Measurements from ENCODE around the gene REN. TPM values are rescaled to one million over a fixed set of nuclear protein-coding genes. Genes with fewer than 3 reads are reported as not detected.
A peak's percentile ranks its signal among the peaks of the same experiment; 100 is the strongest.

Gene REN
- not detected in 2 replicates for total RNA-seq

- Mint-ChIP-seq H3K27ac (no peak within 1 kb of the TSS), H3K27me3 (ENCODE audit: insufficient read depth) (peaks cover 2% of the 10 kb centered on the region), H3K4me1 (ENCODE audit: low read depth) (no peaks in the 10 kb centered on the region), H3K4me3 (no peak within 1 kb of the TSS), H3K9me3 (peaks cover 35% of the 10 kb centered on the region), H3K36me3 (ENCODE audit: low read depth) (peaks cover 2% of the 10 kb centered on the region)
- no peak for DNase-seq (ENCODE audit: low spot score)
- intact Hi-C loops (cut with micrococcal nuclease): no loop called here
Measured at GRCh38 chr1:204166219-204166618, at the start of gene REN. Gene REN, minus strand, starts transcription at chr1:204166337. Its CDS starts 44 bp downstream, at chr1:204166293.

DNA sequence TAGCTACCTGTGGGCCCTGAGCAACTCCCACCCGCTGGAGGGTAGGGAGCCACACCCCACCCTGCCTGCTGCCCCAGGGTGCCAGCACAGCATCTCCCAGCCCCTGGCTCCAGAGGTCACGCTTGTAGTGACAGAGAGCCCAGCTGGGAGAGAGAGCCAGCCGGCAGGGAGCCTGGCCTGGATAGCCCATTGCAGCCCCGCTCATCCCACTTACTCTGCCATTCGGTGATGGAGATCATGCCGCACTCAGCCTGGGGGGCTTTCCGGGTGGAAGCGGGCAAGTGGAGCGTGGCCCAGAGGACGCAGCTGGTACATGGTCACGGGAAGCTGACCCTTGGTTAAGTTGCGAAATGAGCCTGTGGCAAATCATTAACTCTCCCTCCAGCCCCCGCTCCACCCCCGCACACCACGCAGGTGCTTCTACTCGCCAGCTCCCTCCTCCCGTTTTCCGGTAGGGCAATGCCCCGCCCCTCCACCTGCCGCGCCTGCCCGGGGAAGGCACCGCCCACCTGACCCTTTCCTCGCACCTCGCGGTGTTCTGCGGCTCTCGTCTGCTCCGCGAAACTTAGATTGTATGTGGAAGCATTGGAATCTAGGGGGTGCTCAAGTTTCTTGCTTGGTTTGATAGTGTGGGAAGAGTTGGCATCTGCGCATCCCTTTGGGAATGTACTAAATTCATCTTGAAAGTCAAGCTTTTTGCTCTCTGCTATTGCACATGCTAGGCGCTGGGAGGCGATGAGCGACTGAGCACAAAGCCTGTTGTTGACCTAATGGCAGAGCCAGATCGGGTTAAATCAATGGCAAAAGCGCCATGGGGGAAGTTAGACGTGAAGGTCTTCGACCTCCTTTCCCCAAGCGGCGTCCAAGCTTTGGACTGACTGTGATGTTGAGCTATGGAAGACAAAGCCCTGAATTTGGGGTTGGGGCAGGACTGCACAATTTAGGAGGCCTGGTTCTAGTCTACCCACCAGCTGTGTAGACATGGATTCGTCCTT lies 47.8 kb upstream of the REN start, which contains the start of gene GOLT1A:
Gene GOLT1A, minus strand, starts transcription at position 321 of the 995 bp plus-strand sequence. Its CDS starts 82 bp downstream, at position 239.
- Mint-ChIP-seq H3K4me3 (peak within 1 kb of the TSS; percentile 59), H3K36me3 (ENCODE audit: low read depth) (no peaks in the 10 kb centered on the region), H3K9me3 (no peaks in the 10 kb centered on the region), H3K27ac (peak within 1 kb of the TSS; percentile 3), H3K4me1 (ENCODE audit: low read depth) (peaks cover 5% of the 10 kb centered on the region), H3K27me3 (ENCODE audit: insufficient read depth) (peaks cover 7% of the 10 kb centered on the region)
- intact Hi-C loops (cut with micrococcal nuclease): loop anchor here (1.0 kb wide), 1 partner anchor 149 kb away; no protein-coding TSS in a partner anchor
- DNase-seq (ENCODE audit: low spot score): peak; percentile 10

DNA sequence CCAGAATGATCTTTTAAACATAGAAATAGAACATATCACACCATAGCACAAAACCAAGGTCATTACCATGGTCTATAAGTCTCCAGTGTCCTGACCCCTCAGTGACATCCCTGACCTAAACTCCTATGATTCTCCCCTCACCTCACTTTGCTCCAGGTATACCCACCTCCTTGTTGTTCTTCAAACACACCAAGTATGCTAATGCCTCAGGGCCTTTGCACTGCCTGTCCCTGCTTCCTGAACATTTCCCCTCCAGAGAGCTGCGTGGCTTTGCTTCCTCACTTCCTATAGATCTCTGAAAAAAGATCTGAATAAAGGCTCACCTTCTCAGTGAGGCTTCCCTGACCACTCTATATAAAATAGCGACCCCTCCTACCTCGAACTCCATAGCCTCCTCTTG lies 46.6 kb upstream of the REN start:
- intact Hi-C loops (cut with micrococcal nuclease): no loop called here
- H3K27ac Mint-ChIP-seq: no peak overlapping the region
- no peaks in the 10 kb centered on the region for H3K36me3 Mint-ChIP-seq (ENCODE audit: low read depth)
- DNase-seq (ENCODE audit: low spot score): no peak
- peaks cover 14% of the 10 kb centered on the region for H3K27me3 Mint-ChIP-seq (ENCODE audit: insufficient read depth)
- peaks cover 5% of the 10 kb centered on the region for H3K4me1 Mint-ChIP-seq (ENCODE audit: low read depth)
- H3K4me3 Mint-ChIP-seq: no peak overlapping the region
- no peaks in the 10 kb centered on the region for H3K9me3 Mint-ChIP-seq

- Mint-ChIP-seq H3K9me3 (no peaks in the 10 kb centered on the region), H3K27me3 (ENCODE audit: insufficient read depth) (peaks cover 26% of the 10 kb centered on the region), H3K4me3 (no peak overlapping the region), H3K4me1 (ENCODE audit: low read depth) (peaks cover 10% of the 10 kb centered on the region), H3K36me3 (ENCODE audit: low read depth) (no peaks in the 10 kb centered on the region), H3K27ac (no peak overlapping the region)
- no peak for DNase-seq (ENCODE audit: low spot score)
- intact Hi-C loops (cut with micrococcal nuclease): no loop called here
Measured at GRCh38 chr1:204211046-204211445, 44.9 kb upstream of the REN start.

- H3K27ac Mint-ChIP-seq: no peak overlapping the region
- no peaks in the 10 kb centered on the region for H3K36me3 Mint-ChIP-seq (ENCODE audit: low read depth)
- no peaks in the 10 kb centered on the region for H3K9me3 Mint-ChIP-seq
- intact Hi-C loops (cut with micrococcal nuclease): loop anchor here (1.0 kb wide), 3 partner anchors 45 to 346 kb away; partner anchors contain the start of gene SNRPE
- H3K4me3 Mint-ChIP-seq: no peak overlapping the region
- H3K4me1 Mint-ChIP-seq (ENCODE audit: low read depth): peaks cover 5% of the 10 kb centered on the region
- peak; percentile 51 for DNase-seq (ENCODE audit: low spot score)
- H3K27me3 Mint-ChIP-seq (ENCODE audit: insufficient read depth): peaks cover 41% of the 10 kb centered on the region
Measured at GRCh38 chr1:204207136-204207616, 41.0 kb upstream of the REN start.

DNA sequence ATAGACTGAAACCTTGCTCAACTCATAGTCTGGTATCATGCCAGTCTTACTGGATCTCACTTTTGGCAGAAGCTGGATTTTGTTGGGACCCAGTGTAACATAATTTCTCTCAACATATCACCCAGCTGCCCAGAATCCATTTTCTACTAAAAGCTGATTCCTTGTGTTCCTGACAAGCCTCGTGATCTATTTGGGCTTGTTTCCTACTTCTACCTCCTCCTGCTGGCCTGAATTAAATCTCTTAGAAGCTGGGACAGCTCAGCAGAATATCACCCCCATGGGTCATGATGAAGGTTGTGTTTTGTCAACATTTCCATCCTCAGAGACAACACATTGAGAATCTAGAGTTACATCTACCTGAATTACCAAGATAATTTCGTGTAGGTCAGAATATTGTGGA lies 40.0 kb upstream of the REN start:
- Mint-ChIP-seq H3K4me1 (ENCODE audit: low read depth) (peaks cover 5% of the 10 kb centered on the region), H3K27me3 (ENCODE audit: insufficient read depth) (peaks cover 41% of the 10 kb centered on the region), H3K4me3 (no peak overlapping the region), H3K9me3 (no peaks in the 10 kb centered on the region), H3K36me3 (ENCODE audit: low read depth) (no peaks in the 10 kb centered on the region), H3K27ac (no peak overlapping the region)
- no peak for DNase-seq (ENCODE audit: low spot score)
- intact Hi-C loops (cut with micrococcal nuclease): no loop called here

- Mint-ChIP-seq H3K27me3 (ENCODE audit: insufficient read depth) (peaks cover 41% of the 10 kb centered on the region), H3K9me3 (no peaks in the 10 kb centered on the region)
- intact Hi-C loops (cut with micrococcal nuclease): no loop called here
Measured at GRCh38 chr1:204205486-204205885, 39.3 kb upstream of the REN start.

GRCh38 chr1:204204944-204205343 lies 38.8 kb upstream of the REN start:
- H3K36me3 Mint-ChIP-seq (ENCODE audit: low read depth): no peaks in the 10 kb centered on the region
- no peak overlapping the region for H3K27ac Mint-ChIP-seq
- H3K27me3 Mint-ChIP-seq (ENCODE audit: insufficient read depth): peaks cover 41% of the 10 kb centered on the region
- DNase-seq (ENCODE audit: low spot score): no peak
- H3K4me1 Mint-ChIP-seq (ENCODE audit: low read depth): peaks cover 5% of the 10 kb centered on the region
- intact Hi-C loops (cut with micrococcal nuclease): no loop called here
- H3K4me3 Mint-ChIP-seq: no peak overlapping the region
- H3K9me3 Mint-ChIP-seq: no peaks in the 10 kb centered on the region

More at GRCh38 chr1:204205486-204205885, 39.3 kb upstream of the REN start:
- no peak for DNase-seq (ENCODE audit: low spot score)
- no peak overlapping the region for H3K27ac Mint-ChIP-seq
- no peak overlapping the region for H3K4me3 Mint-ChIP-seq
- H3K4me1 Mint-ChIP-seq (ENCODE audit: low read depth): peaks cover 5% of the 10 kb centered on the region
- no peaks in the 10 kb centered on the region for H3K36me3 Mint-ChIP-seq (ENCODE audit: low read depth)

- Mint-ChIP-seq H3K4me3 (no peak overlapping the region), H3K27ac (no peak overlapping the region), H3K36me3 (ENCODE audit: low read depth) (no peaks in the 10 kb centered on the region), H3K4me1 (ENCODE audit: low read depth) (peaks cover 5% of the 10 kb centered on the region), H3K9me3 (no peaks in the 10 kb centered on the region), H3K27me3 (ENCODE audit: insufficient read depth) (peaks cover 37% of the 10 kb centered on the region)
- intact Hi-C loops (cut with micrococcal nuclease): no loop called here
- DNase-seq (ENCODE audit: low spot score): no peak
Measured at GRCh38 chr1:204203206-204203767, 37.1 kb upstream of the REN start.

DNA sequence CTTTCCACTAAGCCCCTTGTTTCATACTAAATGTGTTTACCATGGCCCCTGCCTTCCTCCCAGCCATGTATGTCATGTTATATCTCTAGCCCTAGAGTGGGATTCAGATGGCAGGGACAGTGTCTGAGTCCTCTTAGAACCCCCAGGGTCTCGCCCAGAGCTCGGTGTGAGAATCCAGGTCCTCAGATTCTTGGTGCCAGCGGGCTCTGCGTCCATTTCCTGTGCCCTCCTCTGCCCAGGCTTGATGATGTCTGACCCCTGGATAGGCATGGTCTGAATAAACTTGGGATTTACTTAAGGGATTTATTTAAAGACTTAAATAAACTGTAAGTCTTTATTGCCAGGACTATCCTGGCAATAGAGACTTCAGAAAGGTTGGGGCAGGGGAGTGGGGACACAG lies 36.3 kb upstream of the REN start:
- intact Hi-C loops (cut with micrococcal nuclease): no loop called here
- Mint-ChIP-seq H3K9me3 (no peaks in the 10 kb centered on the region), H3K27me3 (ENCODE audit: insufficient read depth) (peaks cover 31% of the 10 kb centered on the region), H3K27ac (no peak overlapping the region), H3K4me1 (ENCODE audit: low read depth) (peaks cover 5% of the 10 kb centered on the region), H3K36me3 (ENCODE audit: low read depth) (no peaks in the 10 kb centered on the region), H3K4me3 (no peak overlapping the region)
- no peak for DNase-seq (ENCODE audit: low spot score)

GRCh38 chr1:204201348-204202040 lies 35.4 kb upstream of the REN start:
- no peak overlapping the region for H3K27ac Mint-ChIP-seq
- intact Hi-C loops (cut with micrococcal nuclease): no loop called here
- no peaks in the 10 kb centered on the region for H3K36me3 Mint-ChIP-seq (ENCODE audit: low read depth)
- no peaks in the 10 kb centered on the region for H3K9me3 Mint-ChIP-seq
- no peaks in the 10 kb centered on the region for H3K4me1 Mint-ChIP-seq (ENCODE audit: low read depth)
- H3K27me3 Mint-ChIP-seq (ENCODE audit: insufficient read depth): peaks cover 24% of the 10 kb centered on the region
- no peak overlapping the region for H3K4me3 Mint-ChIP-seq
- DNase-seq (ENCODE audit: low spot score): no peak

DNA sequence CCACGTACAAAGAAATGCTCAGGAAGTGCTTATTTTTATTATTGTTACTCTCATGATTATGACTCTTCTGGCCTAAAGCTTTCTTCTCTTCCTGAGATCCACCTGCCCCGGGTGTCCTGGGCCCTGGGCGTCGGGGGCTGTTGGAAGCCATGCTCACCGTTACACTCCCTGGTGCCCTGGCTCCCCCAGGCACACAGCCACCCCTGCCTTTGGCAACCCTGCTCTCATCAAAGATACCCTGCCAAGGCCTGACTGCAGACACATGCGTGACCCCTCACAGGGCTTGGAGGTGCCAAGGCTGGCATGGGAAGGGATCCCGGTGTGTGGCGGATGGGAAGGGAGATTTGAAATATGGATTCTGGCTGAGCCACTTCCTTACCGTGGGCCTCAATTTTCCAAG lies 33.4 kb upstream of the REN start:
- DNase-seq (ENCODE audit: low spot score): no peak
- H3K9me3 Mint-ChIP-seq: no peaks in the 10 kb centered on the region
- H3K27me3 Mint-ChIP-seq (ENCODE audit: insufficient read depth): peaks cover 9% of the 10 kb centered on the region
- no peaks in the 10 kb centered on the region for H3K36me3 Mint-ChIP-seq (ENCODE audit: low read depth)
- no peak overlapping the region for H3K4me3 Mint-ChIP-seq
- no peak overlapping the region for H3K27ac Mint-ChIP-seq
- intact Hi-C loops (cut with micrococcal nuclease): no loop called here
- no peaks in the 10 kb centered on the region for H3K4me1 Mint-ChIP-seq (ENCODE audit: low read depth)

All from activated T-helper 1 cell treated with anti-CD3 and anti-CD28 coated beads, Interleukin-12 subunit alpha, Interleukin-12 subunit beta, Interleukin-2, Interleukin-4 antibody, amounts not matched to agents 30 ng/mL and 10 ng/mL and 1 ng/mL, durations not matched to agents 14 hours and 24 hours and 36 hours (primary cell).